ENCODE results near the gene CACFD1.

- no peak for TF ChIP-seq CTCF (IDR thresholded peaks at IDR 0.05; ENCODE audit: low read depth, low read length)
- peak; percentile 42 for TF ChIP-seq POLR2A (IDR thresholded peaks at IDR 0.05; ENCODE audit: extremely low read depth, insufficient read length)
- peak; percentile 66 for TF ChIP-seq MAX (IDR thresholded peaks at IDR 0.05; ENCODE audit: low read depth, low read length)
Observed at GRCh38 chr9:133478851-133479711, 19.3 kb downstream of the CACFD1 start, which contains the start of gene SLC2A6.
